ENCODE results near the gene ZNF880.
"Not testable (repeated sequence)": the region's sequence is repeated elsewhere in the genome, so short reads cannot be mapped to it uniquely, and the experiment has no call there.

Gene ZNF880

GRCh38 chr19:52369559-52370340, at the start of gene ZNF880:
Gene ZNF880 (plus strand): TSS chr19:52369923. CDS start chr19:52369966, 43 bp downstream.
- peak; percentile 87 for DNase-seq (ENCODE audit: low read depth in 2 of 2)

GRCh38 chr19:52322429-52322828, 47.3 kb upstream of the ZNF880 start:
- DNase-seq (ENCODE audit: low read depth in 2 of 2), result no peak

GRCh38 chr19:52331757-52332156, 38.0 kb upstream of the ZNF880 start:
- DNase-seq (ENCODE audit: low read depth in 2 of 2), result no peak

- no peak for DNase-seq (ENCODE audit: low read depth in 2 of 2)
Observed at GRCh38 chr19:52335768-52336116, 34.0 kb upstream of the ZNF880 start.

GRCh38 chr19:52336117-52336790, 33.5 kb upstream of the ZNF880 start, which contains the start of gene ZNF610:
Gene ZNF610 (plus strand): TSS chr19:52336243. CDS start chr19:52349173, 12,930 bp downstream.
- peak; percentile 79 to 83 for DNase-seq (ENCODE audit: low read depth in 2 of 2)

GRCh38 chr19:52336791-52337381, 32.8 kb upstream of the ZNF880 start:
- no peak for DNase-seq (ENCODE audit: low read depth in 2 of 2)

GRCh38 chr19:52339022-52339421, 30.7 kb upstream of the ZNF880 start:
- DNase-seq (ENCODE audit: low read depth in 2 of 2), result not testable (repeated sequence)

- DNase-seq (ENCODE audit: low read depth in 2 of 2), result peak in 1 of 2 experiments; percentile 24
Observed at GRCh38 chr19:52343548-52343947, 26.2 kb upstream of the ZNF880 start.

GRCh38 chr19:52345162-52345561, 24.6 kb upstream of the ZNF880 start:
- no peak for DNase-seq (ENCODE audit: low read depth in 2 of 2)

- DNase-seq (ENCODE audit: low read depth in 2 of 2), result no peak
Observed at GRCh38 chr19:52351512-52351911, 18.2 kb upstream of the ZNF880 start.

GRCh38 chr19:52366414-52366824, 3.3 kb upstream of the ZNF880 start:
- DNase-seq (ENCODE audit: low read depth in 2 of 2), result no peak

- no peak for DNase-seq (ENCODE audit: low read depth in 2 of 2)
Observed at GRCh38 chr19:52370341-52370710, 603 bp downstream of the ZNF880 start.

- no peak for DNase-seq (ENCODE audit: low read depth in 2 of 2)
Observed at GRCh38 chr19:52391135-52391534, 21.4 kb downstream of the ZNF880 start.

- peak; percentile 89 to 90 for DNase-seq (ENCODE audit: low read depth in 2 of 2)
Observed at GRCh38 chr19:52397310-52398080, 27.8 kb downstream of the ZNF880 start, which contains the start of gene ZNF528. Gene ZNF528 (plus strand): TSS chr19:52397849. CDS start chr19:52402014, 4,165 bp downstream.

- DNase-seq (ENCODE audit: low read depth in 2 of 2), result peak in 1 of 2 experiments; percentile 0
Observed at GRCh38 chr19:52398081-52398441, 28.3 kb downstream of the ZNF880 start.

GRCh38 chr19:52410276-52410675, 40.6 kb downstream of the ZNF880 start:
- no peak for DNase-seq (ENCODE audit: low read depth in 2 of 2)

- DNase-seq (ENCODE audit: low read depth in 2 of 2), result no peak
Observed at GRCh38 chr19:52415711-52416110, 46.0 kb downstream of the ZNF880 start.

- no peak for DNase-seq (ENCODE audit: low read depth in 2 of 2)
Observed at GRCh38 chr19:52428937-52429336, 59.2 kb downstream of the ZNF880 start, which contains the start of gene ZNF534. Gene ZNF534 (plus strand): TSS chr19:52429148. CDS start chr19:52431475, 2,327 bp downstream.
